Muscle layer of duodenum (tissue), 2 donors: Measurements from ENCODE around the gene VKORC1L1.
"Not testable (repeated sequence)": the region's sequence is repeated elsewhere in the genome, so short reads cannot be mapped to it uniquely, and the experiment has no call there.

ENCODE experiments used
- H3K27ac ChIP-seq: one replicate; pipeline ENCODE4 v1.7.0; 2013; ENCODE audit warnings: mild to moderate bottlenecking, low read length
- H3K27me3 ChIP-seq: one replicate; pipeline ENCODE4 v1.7.0; 2013; ENCODE audit warnings: low read depth, mild to moderate bottlenecking, control low read depth, low read length
- H3K36me3 ChIP-seq, 2 donors: one replicate each; pipeline ENCODE4 v1.7.0; 2013; ENCODE audit warnings: low read length in 2 of 2, control low read depth in 1 of 2, mild to moderate bottlenecking in 1 of 2; ENCODE audit not compliant: insufficient read depth in 2 of 2, control insufficient read depth in 1 of 2
- H3K4me1 ChIP-seq, 2 donors: one replicate each; pipeline ENCODE4 v1.7.0; 2013; ENCODE audit warnings: low read length in 2 of 2, mild to moderate bottlenecking in 2 of 2, control low read depth in 1 of 2, moderate library complexity in 1 of 2; ENCODE audit not compliant: insufficient read depth in 2 of 2, control insufficient read depth in 1 of 2
- H3K4me3 ChIP-seq, 2 donors: one replicate each; pipeline ENCODE4 v1.7.0; 2013; ENCODE audit warnings: low read length in 2 of 2, low read depth in 1 of 2, mild to moderate bottlenecking in 1 of 2
- H3K9me3 ChIP-seq, 2 donors: one replicate each; pipeline ENCODE4 v1.7.0; 2013; ENCODE audit warnings: low read length in 2 of 2, control low read depth in 1 of 2, mild to moderate bottlenecking in 1 of 2; ENCODE audit not compliant: control insufficient read depth in 1 of 2
- donor health status: healthy.

The VKORC1L1 gene

GRCh38 chr7:65885533-65885932 lies 12.7 kb downstream of the VKORC1L1 start:
- H3K4me3 ChIP-seq, H3K4me1 ChIP-seq, H3K27ac ChIP-seq, H3K27me3 ChIP-seq, H3K36me3 ChIP-seq, H3K9me3 ChIP-seq: not testable (repeated sequence)

GRCh38 chr7:65888434-65889156 lies 15.7 kb downstream of the VKORC1L1 start:
- H3K9me3 ChIP-seq, result not testable (repeated sequence)

DNA sequence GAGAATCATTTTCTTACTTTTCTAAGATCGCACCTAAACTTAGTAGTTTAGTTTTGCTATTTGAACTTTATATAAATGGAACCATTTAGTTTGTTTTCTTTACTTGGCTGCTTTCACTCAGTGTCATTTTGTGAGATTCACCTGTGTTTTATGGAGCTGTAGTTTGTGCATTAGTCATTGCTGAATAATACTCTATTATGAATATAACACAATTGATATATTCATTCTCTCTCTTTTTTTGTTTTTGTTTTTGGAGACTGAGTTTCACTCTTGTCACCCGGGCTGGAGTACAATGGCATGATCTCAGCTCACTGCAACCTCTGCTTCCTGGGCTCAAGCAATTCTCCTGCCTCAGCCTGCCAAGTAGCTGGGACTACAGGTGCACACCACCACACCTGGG lies 16.8 kb downstream of the VKORC1L1 start:
- not testable (repeated sequence) for H3K4me3 ChIP-seq, H3K4me1 ChIP-seq, H3K9me3 ChIP-seq, H3K36me3 ChIP-seq, H3K27ac ChIP-seq, H3K27me3 ChIP-seq

More at GRCh38 chr7:65888434-65889156, 15.7 kb downstream of the VKORC1L1 start:
- not testable (repeated sequence) for H3K27me3 ChIP-seq, H3K4me3 ChIP-seq, H3K36me3 ChIP-seq, H3K27ac ChIP-seq, H3K4me1 ChIP-seq

- H3K36me3 ChIP-seq, result peaks cover 0 to 3% of the 10 kb centered on the region in 2 donors
- H3K27me3 ChIP-seq, result no peaks in the 10 kb centered on the region
- no peak overlapping the region for H3K27ac ChIP-seq
- no peaks in the 10 kb centered on the region for H3K9me3 ChIP-seq
- no peak overlapping the region for H3K4me3 ChIP-seq
- H3K4me1 ChIP-seq, result peaks cover 0 to 3% of the 10 kb centered on the region in 2 donors
These were observed 19.3 kb downstream of the VKORC1L1 start for GRCh38 chr7:65892161-65892560.

GRCh38 chr7:65892835-65893234 lies 20.0 kb downstream of the VKORC1L1 start:
- no peak overlapping the region for H3K4me3 ChIP-seq
- no peaks in the 10 kb centered on the region for H3K9me3 ChIP-seq
- peaks cover 0 to 3% of the 10 kb centered on the region in 2 donors for H3K36me3 ChIP-seq
- H3K27me3 ChIP-seq, result no peaks in the 10 kb centered on the region
- H3K4me1 ChIP-seq, result peaks cover 0 to 3% of the 10 kb centered on the region in 2 donors
- no peak overlapping the region for H3K27ac ChIP-seq

DNA sequence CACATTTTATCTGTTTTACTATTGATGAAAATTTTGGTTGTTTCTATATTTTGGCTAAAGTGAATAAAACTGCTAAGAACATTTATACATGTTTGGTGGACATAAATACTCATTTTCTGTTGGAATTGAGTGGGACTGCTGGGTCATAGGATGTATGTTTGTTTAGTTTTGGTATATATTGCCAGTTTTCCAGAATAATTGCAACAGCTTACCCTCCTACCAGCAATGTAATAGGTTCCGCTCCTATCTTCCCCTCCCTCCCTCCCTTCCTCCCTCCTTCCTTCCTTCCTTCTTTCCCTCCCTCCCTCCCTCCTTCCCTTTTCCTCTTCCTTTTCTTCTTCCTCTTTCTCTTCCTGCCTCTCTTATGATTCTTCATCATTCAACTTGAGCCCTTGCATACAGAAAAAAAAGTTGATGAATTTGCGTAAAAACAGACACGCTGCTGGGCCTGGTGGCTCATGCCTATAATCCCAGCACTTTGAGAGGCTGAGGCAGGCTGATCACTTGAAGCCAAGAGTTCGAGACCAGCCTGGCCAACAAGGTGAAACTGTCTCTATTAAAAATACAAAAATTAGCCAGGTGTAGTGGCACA lies 23.5 kb downstream of the VKORC1L1 start:
- Histone ChIP-seq H3K27me3 (no peaks in the 10 kb centered on the region), H3K36me3 (peaks cover 0 to 3% of the 10 kb centered on the region in 2 donors), H3K9me3 (no peaks in the 10 kb centered on the region), H3K4me3 (no peak overlapping the region), H3K27ac (no peak overlapping the region), H3K4me1 (peaks cover 0 to 3% of the 10 kb centered on the region in 2 donors)

DNA sequence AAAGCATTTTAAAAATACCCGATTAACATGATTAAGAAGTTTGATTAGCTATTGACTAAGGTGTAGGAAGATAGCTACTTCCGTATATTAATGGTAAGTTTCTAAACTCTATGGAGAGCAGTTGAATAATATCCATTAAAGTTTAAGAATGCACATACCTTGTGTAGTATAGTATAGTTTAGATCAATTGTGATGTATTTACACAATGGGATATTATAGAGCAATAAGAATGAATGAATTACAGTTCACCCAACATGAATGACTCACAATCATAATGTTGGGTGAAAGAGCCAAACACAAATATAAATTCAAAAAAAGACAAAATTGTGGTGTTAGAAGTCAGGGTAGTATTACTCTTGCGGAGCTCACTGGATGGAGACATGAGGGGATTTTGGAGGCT lies 24.4 kb downstream of the VKORC1L1 start:
- H3K27me3 ChIP-seq, H3K9me3 ChIP-seq, H3K36me3 ChIP-seq, H3K4me3 ChIP-seq, H3K4me1 ChIP-seq, H3K27ac ChIP-seq: not testable (repeated sequence)

- H3K4me3 ChIP-seq, H3K4me1 ChIP-seq, H3K36me3 ChIP-seq, H3K9me3 ChIP-seq, H3K27me3 ChIP-seq, H3K27ac ChIP-seq: not testable (repeated sequence)
These were observed 26.0 kb downstream of the VKORC1L1 start for GRCh38 chr7:65898677-65899447.

GRCh38 chr7:65902306-65902705 lies 29.4 kb downstream of the VKORC1L1 start:
- Histone ChIP-seq H3K27me3 (no peaks in the 10 kb centered on the region), H3K9me3 (no peaks in the 10 kb centered on the region), H3K27ac (no peak overlapping the region), H3K36me3 (no peaks in the 10 kb centered on the region), H3K4me1 (no peaks in the 10 kb centered on the region), H3K4me3 (no peak overlapping the region)

DNA sequence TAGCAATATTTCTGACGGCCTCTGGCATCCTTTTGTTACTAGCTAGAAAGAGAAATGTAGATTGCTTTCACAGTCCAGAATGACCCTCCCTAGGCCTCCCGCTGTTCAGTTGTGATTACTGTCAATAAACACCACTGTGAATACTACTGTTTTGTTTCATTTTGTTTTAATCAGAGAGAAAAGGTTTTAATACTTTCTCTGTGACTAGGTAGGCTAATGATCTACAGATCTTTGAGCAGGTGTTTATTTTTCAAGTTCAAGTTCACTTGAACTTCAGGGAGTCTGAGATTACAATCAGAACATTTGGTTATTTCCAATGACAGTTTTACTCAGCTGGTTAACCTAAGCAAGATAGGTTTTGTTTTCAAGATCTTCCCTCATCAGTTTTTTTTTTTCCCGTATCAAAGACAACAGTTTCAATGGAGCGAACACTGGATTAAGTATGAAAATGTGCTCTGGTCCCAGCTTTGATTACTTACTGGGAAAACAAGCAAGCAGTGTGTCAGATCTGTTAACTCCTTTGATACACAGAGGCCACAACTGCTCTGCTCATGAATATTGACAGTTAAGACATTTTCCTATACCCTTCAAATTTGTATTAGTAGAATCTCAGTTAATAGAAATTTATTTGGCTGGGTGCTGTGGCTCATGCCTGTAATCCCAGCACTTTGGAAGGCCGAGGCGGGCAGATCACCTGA lies 34.8 kb downstream of the VKORC1L1 start:
- Histone ChIP-seq H3K4me1 (no peaks in the 10 kb centered on the region), H3K4me3 (no peak overlapping the region), H3K9me3 (no peaks in the 10 kb centered on the region), H3K27ac (no peak overlapping the region), H3K27me3 (no peaks in the 10 kb centered on the region), H3K36me3 (no peaks in the 10 kb centered on the region)

GRCh38 chr7:65910237-65910636 lies 37.4 kb downstream of the VKORC1L1 start:
- no peak overlapping the region for H3K4me3 ChIP-seq
- H3K27ac ChIP-seq, result no peak overlapping the region
- no peaks in the 10 kb centered on the region for H3K27me3 ChIP-seq
- no peaks in the 10 kb centered on the region for H3K4me1 ChIP-seq
- H3K9me3 ChIP-seq, result no peaks in the 10 kb centered on the region
- H3K36me3 ChIP-seq, result no peaks in the 10 kb centered on the region
